GM23338 (cell line): ENCODE data around the gene GEN1. TPM values are rescaled to one million over a fixed set of nuclear protein-coding genes. Genes with fewer than 3 reads are reported as not detected.

Experiments used
- ATAC-seq: fragments of 200-7000 bp; cut with Tn5 transposase; 3 replicates; pipeline ENCODE4 v1.9.1; 2020
- DNase-seq: peaks from one replicate; pipeline ENCODE4 v3.0.0-alpha.2; 2015; ENCODE audit warnings: low spot score
- H2AFZ ChIP-seq: fragments of 200-600 bp; sonication (generic); 2 replicates; pipeline ENCODE4 v1.8.0; 2016; ENCODE audit warnings: antibody characterized with exemption, mild to moderate bottlenecking, moderate library complexity
- H3F3A ChIP-seq: fragments of 200-600 bp; sonication (generic); replicated peaks from 2 replicates; pipeline ENCODE4 v1.8.0; 2017; ENCODE audit warnings: antibody characterized with exemption, mixed run types, low read depth
- H3K27ac ChIP-seq: fragments of 200-600 bp; sonication (generic); 2 replicates; pipeline ENCODE4 v1.6.1; 2016; ENCODE audit warnings: low read depth
- H3K27me3 ChIP-seq: fragments of 200-600 bp; sonication (generic); 2 replicates; pipeline ENCODE4 v1.8.0; 2016; ENCODE audit warnings: mild to moderate bottlenecking, mixed run types, moderate library complexity; ENCODE audit not compliant: insufficient read depth
- H3K36me3 ChIP-seq: fragments of 200-600 bp; sonication (generic); 2 replicates; pipeline ENCODE4 v1.8.0; 2016; ENCODE audit warnings: mild to moderate bottlenecking; ENCODE audit not compliant: insufficient read depth
- H3K4me1 ChIP-seq: fragments of 200-600 bp; sonication (generic); 2 replicates; pipeline ENCODE4 v1.8.0; 2016; ENCODE audit warnings: mild to moderate bottlenecking, moderate library complexity; ENCODE audit not compliant: insufficient read depth
- H3K4me2 ChIP-seq: fragments of 200-600 bp; sonication (generic); 2 replicates; pipeline ENCODE4 v1.7.1; 2017; ENCODE audit warnings: mixed run types
- H3K4me3 ChIP-seq: fragments of 200-600 bp; sonication (generic); 2 replicates; pipeline ENCODE4 v1.6.1; 2016; ENCODE audit warnings: mixed run types
- H3K79me2 ChIP-seq: fragments of 200-600 bp; sonication (generic); replicated peaks from 2 replicates; pipeline ENCODE4 v1.8.0; 2017; ENCODE audit warnings: mild to moderate bottlenecking; ENCODE audit not compliant: insufficient read depth
- H3K9me2 ChIP-seq: fragments of 200-600 bp; sonication (generic); 2 replicates; pipeline ENCODE4 v1.8.0; 2017; ENCODE audit not compliant: insufficient read depth
- H4K20me1 ChIP-seq: fragments of 200-600 bp; sonication (generic); replicated peaks from 2 replicates; pipeline ENCODE4 v1.8.0; 2017; ENCODE audit warnings: mild to moderate bottlenecking; ENCODE audit not compliant: insufficient read depth
- H3K27ac Mint-ChIP-seq: 2 replicates; pipeline ENCODE4 v1.8.0; 2020; ENCODE audit warnings: inconsistent platforms, mild to moderate bottlenecking, moderate library complexity, mixed read lengths
- H3K27me3 Mint-ChIP-seq: 3 replicates; pipeline ENCODE4 v1.8.0; 2022; ENCODE audit warnings: low read depth, mild to moderate bottlenecking, moderate library complexity, mixed read lengths, inconsistent platforms; ENCODE audit not compliant: insufficient read depth, poor library complexity
- H3K36me3 Mint-ChIP-seq: 3 replicates; pipeline ENCODE4 v1.8.0; 2021; ENCODE audit warnings: low read depth, mild to moderate bottlenecking, inconsistent platforms, moderate library complexity, mixed read lengths
- H3K4me1 Mint-ChIP-seq: 3 replicates; pipeline ENCODE4 v1.8.0; 2020; ENCODE audit warnings: mild to moderate bottlenecking, inconsistent platforms, mixed read lengths
- H3K4me3 Mint-ChIP-seq: 3 replicates; pipeline ENCODE4 v1.8.0; 2021; ENCODE audit warnings: moderate library complexity, mild to moderate bottlenecking, inconsistent platforms, mixed read lengths
- H3K9me3 Mint-ChIP-seq: 3 replicates; pipeline ENCODE4 v1.8.0; 2020; ENCODE audit warnings: moderate library complexity, mild to moderate bottlenecking, inconsistent platforms, mixed read lengths
- CREB1 ChIP-seq: fragments of 250-450 bp; sonication (Bioruptor Pico); IDR thresholded peaks from 2 replicates; pipeline ENCODE4 v1.5.0; 2020; ENCODE audit warnings: low read depth, mild to moderate bottlenecking, moderate library complexity
- EZH2 ChIP-seq: fragments of 200-600 bp; sonication (generic); IDR thresholded peaks from one replicate; pipeline ENCODE4 v1.8.0; 2017; ENCODE audit warnings: antibody characterized with exemption, mild to moderate bottlenecking, low read depth; ENCODE audit not compliant: unreplicated experiment
- JUNB ChIP-seq: IDR thresholded peaks from one replicate; pipeline ENCODE4 v1.6.1; 2016; ENCODE audit warnings: antibody characterized with exemption; ENCODE audit not compliant: unreplicated experiment
- NANOG ChIP-seq: IDR thresholded peaks from 2 replicates; pipeline ENCODE4 v1.6.1; 2016; ENCODE audit warnings: antibody characterized with exemption, borderline replicate concordance
- POLR2AphosphoS5 ChIP-seq: IDR thresholded peaks from 2 replicates; pipeline ENCODE4 v1.6.1; 2016; ENCODE audit warnings: antibody characterized with exemption, low read depth
- ZNF462 ChIP-seq: fragments of 250-450 bp; sonication (Bioruptor Pico); IDR thresholded peaks from 2 replicates; pipeline ENCODE4 v1.5.0; 2020; ENCODE audit warnings: mild to moderate bottlenecking, moderate library complexity
- polyA plus RNA-seq: library from polyadenylated mRNA; unstranded; fragments of >200 nt; fragmentation: Nextera tagmentation; extraction: Ambion mirVana; gene quantifications from 2 replicates; pipeline ENCODE4 v1.2.1, GENCODE V29; 2016
- total RNA-seq: library from RNA; depleted of rRNA; stranded (reverse); fragments of >200 nt; shearing (Covaris generic); gene quantifications from 2 replicates; pipeline ENCODE4 v1.2.3, GENCODE V29; 2014
- TF ChIP-seq, protein P1 (sequence below), 2 experiments: fragments of 200-600 bp in 1 of 2; sonication (generic) in 1 of 2; conservative IDR thresholded peaks; 2 replicates each; pipeline versions ENCODE4 v1.5.1 to v1.6.1; 2016 to 2017; ENCODE audit warnings: antibody characterized with exemption in 2 of 2, low read depth in 2 of 2, mild to moderate bottlenecking in 2 of 2, moderate library complexity in 1 of 2
- TF ChIP-seq, protein P2 (sequence below): IDR thresholded peaks from 2 replicates; pipeline ENCODE4 v1.6.1; 2016; ENCODE audit warnings: antibody characterized with exemption
- TF ChIP-seq, protein P3 (sequence below): IDR thresholded peaks from one replicate; pipeline ENCODE4 v1.6.1; 2018; ENCODE audit warnings: antibody characterized with exemption; ENCODE audit not compliant: unreplicated experiment

The GEN1 gene
- total and polyA plus RNA-seq, 2 experiments from 2014 or later, result 14.2 to 43.3 TPM

DNA sequence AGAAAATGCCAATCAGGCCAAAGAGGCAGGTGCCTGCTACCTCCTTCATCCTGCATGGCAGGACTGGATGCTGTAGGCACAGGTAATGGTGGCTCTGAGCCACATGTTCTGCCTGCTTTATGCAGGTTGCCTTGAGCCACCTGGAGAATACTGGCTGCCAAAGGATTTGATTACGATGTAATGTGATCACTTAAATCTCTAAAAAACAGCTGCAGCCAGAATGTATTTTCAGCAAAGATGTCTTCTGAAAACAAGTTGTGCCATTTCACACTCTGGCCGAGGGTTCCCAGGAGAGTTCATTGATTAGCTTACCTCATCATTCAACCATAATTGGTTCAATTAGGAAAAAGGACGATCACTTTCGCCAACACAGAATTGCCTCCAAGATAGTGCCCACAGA lies 44.4 kb downstream of the GEN1 start (continued):
- TF ChIP-seq NANOG, result no peak
- TF ChIP-seq EZH2, result no peak
- TF ChIP-seq, protein P1, sequence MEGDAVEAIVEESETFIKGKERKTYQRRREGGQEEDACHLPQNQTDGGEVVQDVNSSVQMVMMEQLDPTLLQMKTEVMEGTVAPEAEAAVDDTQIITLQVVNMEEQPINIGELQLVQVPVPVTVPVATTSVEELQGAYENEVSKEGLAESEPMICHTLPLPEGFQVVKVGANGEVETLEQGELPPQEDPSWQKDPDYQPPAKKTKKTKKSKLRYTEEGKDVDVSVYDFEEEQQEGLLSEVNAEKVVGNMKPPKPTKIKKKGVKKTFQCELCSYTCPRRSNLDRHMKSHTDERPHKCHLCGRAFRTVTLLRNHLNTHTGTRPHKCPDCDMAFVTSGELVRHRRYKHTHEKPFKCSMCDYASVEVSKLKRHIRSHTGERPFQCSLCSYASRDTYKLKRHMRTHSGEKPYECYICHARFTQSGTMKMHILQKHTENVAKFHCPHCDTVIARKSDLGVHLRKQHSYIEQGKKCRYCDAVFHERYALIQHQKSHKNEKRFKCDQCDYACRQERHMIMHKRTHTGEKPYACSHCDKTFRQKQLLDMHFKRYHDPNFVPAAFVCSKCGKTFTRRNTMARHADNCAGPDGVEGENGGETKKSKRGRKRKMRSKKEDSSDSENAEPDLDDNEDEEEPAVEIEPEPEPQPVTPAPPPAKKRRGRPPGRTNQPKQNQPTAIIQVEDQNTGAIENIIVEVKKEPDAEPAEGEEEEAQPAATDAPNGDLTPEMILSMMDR (conservative IDR thresholded peaks at IDR 0.05; ENCODE audit: low read depth in 2 of 2), result no peak
- TF ChIP-seq, protein P2, sequence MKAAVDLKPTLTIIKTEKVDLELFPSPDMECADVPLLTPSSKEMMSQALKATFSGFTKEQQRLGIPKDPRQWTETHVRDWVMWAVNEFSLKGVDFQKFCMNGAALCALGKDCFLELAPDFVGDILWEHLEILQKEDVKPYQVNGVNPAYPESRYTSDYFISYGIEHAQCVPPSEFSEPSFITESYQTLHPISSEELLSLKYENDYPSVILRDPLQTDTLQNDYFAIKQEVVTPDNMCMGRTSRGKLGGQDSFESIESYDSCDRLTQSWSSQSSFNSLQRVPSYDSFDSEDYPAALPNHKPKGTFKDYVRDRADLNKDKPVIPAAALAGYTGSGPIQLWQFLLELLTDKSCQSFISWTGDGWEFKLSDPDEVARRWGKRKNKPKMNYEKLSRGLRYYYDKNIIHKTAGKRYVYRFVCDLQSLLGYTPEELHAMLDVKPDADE, result no peak
- TF ChIP-seq POLR2AphosphoS5, result no peak

- no peak overlapping the region for H3K4me3 Mint-ChIP-seq
Observed at GRCh38 chr2:17799301-17800120, 45.6 kb downstream of the GEN1 start.

More at GRCh38 chr2:17799301-17800120, 45.6 kb downstream of the GEN1 start:
- Mint-ChIP-seq H3K27me3 (peaks cover 1% of the 10 kb centered on the region), H3K36me3 (no peaks in the 10 kb centered on the region), H3K9me3 (no peaks in the 10 kb centered on the region), H3K27ac (no peak overlapping the region), H3K4me1 (peaks cover 2% of the 10 kb centered on the region)
- Histone ChIP-seq H3K27ac (no peak overlapping the region), H3K79me2 (no peaks in the 10 kb centered on the region), H3K27me3 (no peaks in the 10 kb centered on the region), H3K4me1 (no peaks in the 10 kb centered on the region), H4K20me1 (no peaks in the 10 kb centered on the region), H3K4me2 (no peak overlapping the region), H3K36me3 (no peaks in the 10 kb centered on the region), H3K9me2 (no peaks in the 10 kb centered on the region; the same call in 1 of the 2 replicates), H3K4me3 (no peak overlapping the region), H3F3A (no peaks in the 10 kb centered on the region), H2AFZ (no peak overlapping the region)
- ATAC-seq (no peak), DNase-seq (no peak)
- TF ChIP-seq JUNB, result no peak
- no peak for TF ChIP-seq CREB1 (CRISPR knock-in tag)
- TF ChIP-seq, protein P3, sequence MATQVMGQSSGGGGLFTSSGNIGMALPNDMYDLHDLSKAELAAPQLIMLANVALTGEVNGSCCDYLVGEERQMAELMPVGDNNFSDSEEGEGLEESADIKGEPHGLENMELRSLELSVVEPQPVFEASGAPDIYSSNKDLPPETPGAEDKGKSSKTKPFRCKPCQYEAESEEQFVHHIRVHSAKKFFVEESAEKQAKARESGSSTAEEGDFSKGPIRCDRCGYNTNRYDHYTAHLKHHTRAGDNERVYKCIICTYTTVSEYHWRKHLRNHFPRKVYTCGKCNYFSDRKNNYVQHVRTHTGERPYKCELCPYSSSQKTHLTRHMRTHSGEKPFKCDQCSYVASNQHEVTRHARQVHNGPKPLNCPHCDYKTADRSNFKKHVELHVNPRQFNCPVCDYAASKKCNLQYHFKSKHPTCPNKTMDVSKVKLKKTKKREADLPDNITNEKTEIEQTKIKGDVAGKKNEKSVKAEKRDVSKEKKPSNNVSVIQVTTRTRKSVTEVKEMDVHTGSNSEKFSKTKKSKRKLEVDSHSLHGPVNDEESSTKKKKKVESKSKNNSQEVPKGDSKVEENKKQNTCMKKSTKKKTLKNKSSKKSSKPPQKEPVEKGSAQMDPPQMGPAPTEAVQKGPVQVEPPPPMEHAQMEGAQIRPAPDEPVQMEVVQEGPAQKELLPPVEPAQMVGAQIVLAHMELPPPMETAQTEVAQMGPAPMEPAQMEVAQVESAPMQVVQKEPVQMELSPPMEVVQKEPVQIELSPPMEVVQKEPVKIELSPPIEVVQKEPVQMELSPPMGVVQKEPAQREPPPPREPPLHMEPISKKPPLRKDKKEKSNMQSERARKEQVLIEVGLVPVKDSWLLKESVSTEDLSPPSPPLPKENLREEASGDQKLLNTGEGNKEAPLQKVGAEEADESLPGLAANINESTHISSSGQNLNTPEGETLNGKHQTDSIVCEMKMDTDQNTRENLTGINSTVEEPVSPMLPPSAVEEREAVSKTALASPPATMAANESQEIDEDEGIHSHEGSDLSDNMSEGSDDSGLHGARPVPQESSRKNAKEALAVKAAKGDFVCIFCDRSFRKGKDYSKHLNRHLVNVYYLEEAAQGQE, result no peak
- no peak for TF ChIP-seq ZNF462 (CRISPR knock-in tag)
- no peak for TF ChIP-seq NANOG
